ENCODE results near the gene DMRT3. TPM values are rescaled to one million over a fixed set of nuclear protein-coding genes. Genes with fewer than 3 reads are reported as not detected.

Gene DMRT3
- total RNA-seq, 3 donors from 2014 or later (not counting 1 experiment from before 2014, with no cell fraction given): not detected

DNA sequence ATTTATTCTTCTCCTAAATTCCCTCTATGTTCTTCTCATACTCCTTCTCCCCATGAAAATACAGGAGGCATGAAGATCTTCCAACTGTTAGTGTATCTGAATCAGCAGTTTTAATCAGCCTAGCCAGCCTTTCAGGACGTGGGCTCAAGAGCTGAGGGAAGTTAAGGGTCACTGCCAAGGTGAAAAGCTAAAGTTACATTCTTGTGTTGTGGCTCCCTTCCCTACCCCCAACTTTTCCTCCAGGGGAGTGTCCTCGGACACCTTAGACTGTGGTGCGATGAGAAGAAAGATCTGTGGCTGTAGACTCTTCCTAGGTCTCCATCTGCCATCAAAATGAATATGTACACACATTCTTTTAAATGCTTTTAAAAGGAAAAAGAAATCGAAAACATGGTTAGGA lies 4.2 kb downstream of the DMRT3 start:
- intact Hi-C loops (cut with micrococcal nuclease): no loop called here
- no peaks in the 10 kb centered on the region for H3K36me3 Mint-ChIP-seq
- Histone ChIP-seq H3K27me3 (ENCODE audit: control insufficient read depth, insufficient read depth, low read length) (peaks cover 42% of the 10 kb centered on the region), H3K36me3 (ENCODE audit: control insufficient read depth, insufficient read depth, low read length) (no peaks in the 10 kb centered on the region), H3K9me3 (ENCODE audit: control insufficient read depth, insufficient read depth, low read length) (no peaks in the 10 kb centered on the region), H3K4me1 (ENCODE audit: control insufficient read depth, insufficient read depth, low read length) (no peaks in the 10 kb centered on the region), H3K27ac (ENCODE audit: low read length) (no peak overlapping the region), H3K4me3 (ENCODE audit: low read length) (no peak overlapping the region)
- no peaks in the 10 kb centered on the region for H3K9me3 Mint-ChIP-seq
- H3K4me3 Mint-ChIP-seq: no peak overlapping the region
- DNase-seq: no peak
- peaks cover 63 to 70% of the 10 kb centered on the region in 2 donors for H3K27me3 Mint-ChIP-seq (ENCODE audit: low read depth in 2 of 2)
- no peak overlapping the region for H3K27ac Mint-ChIP-seq
- TF ChIP-seq, protein P1, sequence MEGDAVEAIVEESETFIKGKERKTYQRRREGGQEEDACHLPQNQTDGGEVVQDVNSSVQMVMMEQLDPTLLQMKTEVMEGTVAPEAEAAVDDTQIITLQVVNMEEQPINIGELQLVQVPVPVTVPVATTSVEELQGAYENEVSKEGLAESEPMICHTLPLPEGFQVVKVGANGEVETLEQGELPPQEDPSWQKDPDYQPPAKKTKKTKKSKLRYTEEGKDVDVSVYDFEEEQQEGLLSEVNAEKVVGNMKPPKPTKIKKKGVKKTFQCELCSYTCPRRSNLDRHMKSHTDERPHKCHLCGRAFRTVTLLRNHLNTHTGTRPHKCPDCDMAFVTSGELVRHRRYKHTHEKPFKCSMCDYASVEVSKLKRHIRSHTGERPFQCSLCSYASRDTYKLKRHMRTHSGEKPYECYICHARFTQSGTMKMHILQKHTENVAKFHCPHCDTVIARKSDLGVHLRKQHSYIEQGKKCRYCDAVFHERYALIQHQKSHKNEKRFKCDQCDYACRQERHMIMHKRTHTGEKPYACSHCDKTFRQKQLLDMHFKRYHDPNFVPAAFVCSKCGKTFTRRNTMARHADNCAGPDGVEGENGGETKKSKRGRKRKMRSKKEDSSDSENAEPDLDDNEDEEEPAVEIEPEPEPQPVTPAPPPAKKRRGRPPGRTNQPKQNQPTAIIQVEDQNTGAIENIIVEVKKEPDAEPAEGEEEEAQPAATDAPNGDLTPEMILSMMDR (IDR thresholded peaks at IDR 0.05): no peak
- ATAC-seq: no peak
- H3K4me1 Mint-ChIP-seq: no peaks in the 10 kb centered on the region
- 0% methylated on average over 2 of the region's 4 CpGs for WGBS (ENCODE audit: insufficient coverage)

DNA sequence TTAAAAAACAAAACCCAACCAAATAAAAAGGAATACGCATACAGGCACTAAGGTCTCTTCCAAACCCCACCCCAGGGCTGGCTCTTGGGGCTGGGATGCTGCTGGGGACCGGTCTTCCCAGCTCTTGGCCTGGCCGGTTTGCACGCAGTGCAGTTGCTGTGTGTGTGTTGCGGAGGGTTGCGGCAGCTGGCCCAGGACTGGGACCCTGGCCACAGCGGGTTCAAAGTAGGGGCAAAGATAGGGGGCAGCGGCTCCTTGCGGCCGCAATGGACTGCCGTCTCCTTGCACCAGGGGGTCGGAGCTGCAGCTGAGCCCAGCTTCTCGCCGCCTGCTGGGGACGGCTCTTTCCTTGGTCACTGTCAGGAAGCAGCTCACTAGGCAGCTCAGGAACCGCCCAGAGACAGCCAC lies 5.0 kb downstream of the DMRT3 start:
- no peaks in the 10 kb centered on the region for H3K9me3 Mint-ChIP-seq
- ATAC-seq (no peak), DNase-seq (no peak)
- no peak overlapping the region for H3K4me3 ChIP-seq (ENCODE audit: low read length)
- H3K4me3 Mint-ChIP-seq: no peak overlapping the region
- H3K4me1 Mint-ChIP-seq: no peaks in the 10 kb centered on the region
- intact Hi-C loops (cut with micrococcal nuclease): no loop called here
- WGBS (ENCODE audit: insufficient coverage): 9% methylated on average over 16 of the region's 16 CpGs
- peaks cover 38% of the 10 kb centered on the region for H3K27me3 ChIP-seq (ENCODE audit: control insufficient read depth, insufficient read depth, low read length)
- H3K9me3 ChIP-seq (ENCODE audit: control insufficient read depth, insufficient read depth, low read length): no peaks in the 10 kb centered on the region
- no peaks in the 10 kb centered on the region for H3K36me3 ChIP-seq (ENCODE audit: control insufficient read depth, insufficient read depth, low read length)
- H3K27ac ChIP-seq (ENCODE audit: low read length): no peak overlapping the region
- TF ChIP-seq, protein P1 (IDR thresholded peaks at IDR 0.05): no peak
- no peaks in the 10 kb centered on the region for H3K36me3 Mint-ChIP-seq
- peaks cover 59 to 72% of the 10 kb centered on the region in 2 donors for H3K27me3 Mint-ChIP-seq (ENCODE audit: low read depth in 2 of 2)
- no peak overlapping the region for H3K27ac Mint-ChIP-seq
- no peaks in the 10 kb centered on the region for H3K4me1 ChIP-seq (ENCODE audit: control insufficient read depth, insufficient read depth, low read length)

DNA sequence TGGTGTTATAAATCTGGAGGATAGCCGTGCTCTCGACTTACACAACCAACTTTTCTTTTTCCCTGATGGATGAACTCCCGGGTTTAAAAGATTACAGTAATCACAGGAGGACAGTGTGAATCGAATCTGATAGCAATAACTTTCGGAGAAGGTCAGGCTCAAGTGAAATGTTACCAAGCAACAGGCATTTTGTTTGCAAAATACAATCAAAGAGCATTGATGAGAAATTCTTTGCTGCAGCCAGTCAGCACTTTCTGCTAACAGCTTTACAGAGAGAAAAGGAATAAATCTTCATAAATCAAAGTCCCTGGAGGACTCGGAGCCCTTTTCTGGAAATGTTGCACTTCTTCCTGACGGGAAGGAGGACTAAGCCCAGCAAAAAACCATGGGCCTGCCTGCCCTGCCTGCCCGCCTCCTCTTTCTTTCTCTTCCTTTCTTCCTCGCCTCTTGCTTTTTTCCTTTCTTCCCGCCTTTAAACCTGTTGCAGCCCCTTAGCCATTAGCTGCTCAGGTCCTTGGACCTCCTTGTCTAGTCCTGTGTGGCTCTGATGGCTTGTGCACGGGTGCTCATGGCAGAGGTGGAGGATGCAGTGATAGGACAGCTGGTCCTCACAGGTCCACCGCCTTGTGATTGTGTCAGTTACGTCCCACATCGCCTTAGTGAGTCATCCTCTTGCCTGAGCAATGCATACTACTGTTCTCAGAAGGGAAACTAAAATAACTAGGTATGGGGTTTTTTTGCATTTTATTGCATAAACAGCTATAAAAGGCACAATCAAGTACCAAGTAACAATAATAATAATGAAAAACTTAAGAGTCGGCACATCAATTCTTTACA lies 6.2 kb downstream of the DMRT3 start:
- WGBS (ENCODE audit: insufficient coverage): 54% methylated on average over 15 of the region's 15 CpGs
- Histone ChIP-seq H3K4me3 (ENCODE audit: low read length) (no peak overlapping the region), H3K9me3 (ENCODE audit: control insufficient read depth, insufficient read depth, low read length) (no peaks in the 10 kb centered on the region), H3K4me1 (ENCODE audit: control insufficient read depth, insufficient read depth, low read length) (no peaks in the 10 kb centered on the region), H3K27ac (ENCODE audit: low read length) (no peak overlapping the region), H3K36me3 (ENCODE audit: control insufficient read depth, insufficient read depth, low read length) (no peaks in the 10 kb centered on the region), H3K27me3 (ENCODE audit: control insufficient read depth, insufficient read depth, low read length) (peaks cover 35% of the 10 kb centered on the region)
- Mint-ChIP-seq H3K9me3 (no peaks in the 10 kb centered on the region), H3K27me3 (ENCODE audit: low read depth in 2 of 2) (peaks cover 60 to 72% of the 10 kb centered on the region in 2 donors), H3K36me3 (no peaks in the 10 kb centered on the region), H3K4me3 (no peak overlapping the region), H3K27ac (no peak overlapping the region), H3K4me1 (no peaks in the 10 kb centered on the region)
- DNase-seq: no peak
- intact Hi-C loops (cut with micrococcal nuclease): no loop called here
- TF ChIP-seq, protein P1 (IDR thresholded peaks at IDR 0.05): no peak
- no peak for ATAC-seq
